HG03175 (cell line): ENCODE results near the gene CPD.
"Not testable (repeated sequence)": the region's sequence is repeated elsewhere in the genome, so short reads cannot be mapped to it uniquely, and the experiment has no call there.

Experiments
- ATAC-seq: cut with Tn5 transposase; IDR thresholded peaks from one replicate; pipeline ENCODE4 v1.9.1; 2021; ENCODE audit warnings: mild to moderate bottlenecking, moderate library complexity; ENCODE audit not compliant: unreplicated experiment

The CPD gene

DNA sequence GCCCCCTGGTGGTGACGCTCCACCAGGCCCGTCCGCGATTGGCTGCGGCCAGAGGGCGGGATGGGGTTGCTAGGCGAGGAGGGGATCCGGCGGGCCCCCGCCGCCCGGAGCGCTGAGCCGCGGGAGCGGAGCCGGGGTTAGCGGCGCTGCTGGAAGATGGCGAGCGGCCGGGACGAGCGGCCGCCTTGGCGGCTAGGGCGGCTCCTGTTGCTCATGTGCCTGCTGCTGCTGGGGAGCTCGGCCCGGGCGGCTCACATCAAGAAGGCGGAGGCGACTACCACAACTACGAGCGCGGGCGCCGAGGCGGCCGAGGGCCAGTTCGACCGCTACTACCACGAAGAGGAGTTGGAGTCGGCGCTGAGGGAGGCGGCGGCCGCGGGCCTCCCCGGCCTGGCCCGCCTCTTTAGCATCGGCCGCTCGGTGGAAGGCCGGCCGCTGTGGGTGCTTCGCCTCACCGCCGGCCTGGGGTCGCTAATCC, at the start of gene CPD:
TSS of gene CPD (plus strand) at position 103 of the 478 bp plus-strand sequence. CDS start at position 157, 54 bp downstream.
- ATAC-seq, result peak; percentile 93

DNA sequence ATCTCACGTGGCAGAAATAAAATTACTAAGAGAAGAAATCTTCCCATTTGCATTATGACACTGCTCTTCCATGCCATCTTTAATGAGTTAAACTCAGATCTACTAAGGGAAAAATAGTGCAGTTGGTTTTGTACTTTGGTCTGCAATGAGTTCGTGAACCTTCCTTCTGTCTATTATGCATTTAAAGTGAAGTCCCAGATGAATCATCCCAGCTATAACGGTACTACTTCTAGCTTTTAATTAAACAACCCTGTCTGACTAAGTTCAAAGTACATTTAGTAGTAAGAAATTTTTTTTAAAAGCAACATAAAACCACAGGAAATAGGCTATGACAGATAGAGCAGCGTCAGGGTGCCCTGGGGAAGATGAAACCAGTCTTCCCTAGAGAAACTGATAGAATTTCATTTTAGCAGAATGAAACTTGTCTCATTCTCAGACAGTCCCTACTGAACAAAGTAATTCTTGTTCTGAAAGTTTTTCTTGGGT, 46.6 kb upstream of the CPD start:
- ATAC-seq, result no peak

DNA sequence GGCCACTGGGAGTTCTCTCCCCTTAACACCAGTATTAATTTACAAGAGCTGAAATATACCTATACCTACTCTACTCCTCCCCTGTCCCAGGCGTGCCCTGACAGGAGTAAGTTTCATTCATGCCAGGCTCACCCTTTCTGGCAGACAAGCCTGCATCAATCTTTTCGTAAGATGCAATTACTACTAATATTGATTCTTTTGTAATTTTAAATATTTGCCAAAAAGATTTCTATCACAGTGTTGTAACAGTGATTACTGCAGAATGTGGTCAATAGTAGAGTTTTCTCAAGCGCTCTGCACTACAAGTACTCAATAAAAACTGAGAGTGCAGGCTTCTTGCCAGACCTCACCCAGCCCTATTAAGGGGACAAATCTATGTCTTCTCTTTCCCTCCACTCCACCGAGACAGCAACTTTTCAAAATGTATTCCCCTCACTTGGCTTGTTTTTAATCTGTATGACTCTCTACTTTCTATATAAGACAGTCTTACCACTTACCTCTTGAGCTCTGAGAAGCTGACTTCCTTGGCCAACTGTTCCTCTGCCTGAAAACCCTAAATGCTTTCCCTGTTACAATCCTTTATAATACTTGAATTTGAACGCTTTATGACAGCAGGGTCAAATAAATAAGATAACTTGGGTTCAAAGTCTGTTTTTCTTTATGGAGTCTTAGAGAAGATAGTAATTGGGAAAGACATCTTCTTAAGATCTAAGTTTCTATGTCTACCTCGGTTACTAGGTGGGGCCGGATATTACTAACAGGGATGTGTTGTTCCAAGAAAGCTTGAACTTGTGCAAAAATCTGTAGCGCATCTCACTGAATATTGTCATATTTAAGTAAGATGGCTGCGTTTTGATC, 45.0 kb upstream of the CPD start, which contains the start of gene TMIGD1:
TSS of gene TMIGD1 (minus strand) at position 555 of the 858 bp plus-strand sequence. CDS start 1,924 bp downstream, outside the sequence.
- ATAC-seq, result no peak

DNA sequence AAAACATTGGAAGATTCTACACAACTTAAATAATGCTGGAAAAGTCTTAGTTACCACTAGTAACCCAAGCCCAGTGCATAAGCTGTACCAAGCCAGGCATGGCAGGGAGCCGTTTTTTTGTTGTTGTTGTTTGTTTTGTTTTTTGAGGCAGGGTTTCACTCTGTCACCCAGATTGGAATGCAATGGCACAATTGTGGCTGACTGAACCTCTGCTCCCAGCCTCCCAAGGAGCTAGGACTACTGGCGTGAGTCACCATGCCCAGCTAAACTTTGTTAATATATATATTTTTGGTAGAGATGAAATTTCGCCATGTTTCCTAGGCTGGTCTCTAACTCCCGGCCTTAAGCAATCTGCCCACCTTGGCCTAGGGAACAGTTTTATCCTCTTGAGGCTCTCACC, 44.3 kb upstream of the CPD start:
- ATAC-seq, result no peak

DNA sequence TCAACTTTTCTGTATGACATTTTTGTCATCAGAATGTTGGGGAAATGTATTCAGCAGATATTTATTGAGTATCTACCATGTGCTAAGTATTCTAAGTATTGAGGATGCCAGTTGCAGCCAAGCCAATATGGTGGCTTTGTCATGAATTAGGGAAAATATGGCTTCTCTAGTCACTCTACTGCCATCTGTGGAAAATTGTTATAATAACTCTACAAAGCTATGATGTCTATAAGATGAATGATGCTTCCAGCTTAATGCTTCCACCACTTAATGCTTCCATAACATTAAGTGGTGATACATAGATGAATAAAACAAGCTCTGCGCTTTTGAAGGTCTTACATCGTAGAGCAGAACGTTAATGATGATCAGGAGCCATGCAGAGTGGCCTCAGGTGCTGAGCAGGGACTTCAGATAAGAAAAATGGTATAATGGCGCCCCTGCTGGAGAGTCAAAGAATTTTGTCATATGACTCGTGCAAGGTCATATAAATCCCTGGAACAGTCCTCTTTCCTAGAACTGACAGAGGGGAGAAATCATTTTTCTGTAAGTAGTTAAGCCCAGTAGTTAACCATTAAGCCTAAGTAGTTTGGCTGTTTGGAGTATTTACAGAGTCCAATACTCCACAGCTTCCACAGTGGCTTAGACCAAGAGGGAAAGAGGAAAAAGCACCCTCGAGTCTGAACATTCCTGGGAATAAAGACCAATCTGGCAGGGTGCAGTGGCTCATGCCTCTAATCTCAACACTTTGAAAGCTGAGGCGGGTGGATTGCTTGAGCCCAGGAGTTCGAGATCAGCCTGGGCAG, 42.2 kb upstream of the CPD start:
- ATAC-seq, result no peak

DNA sequence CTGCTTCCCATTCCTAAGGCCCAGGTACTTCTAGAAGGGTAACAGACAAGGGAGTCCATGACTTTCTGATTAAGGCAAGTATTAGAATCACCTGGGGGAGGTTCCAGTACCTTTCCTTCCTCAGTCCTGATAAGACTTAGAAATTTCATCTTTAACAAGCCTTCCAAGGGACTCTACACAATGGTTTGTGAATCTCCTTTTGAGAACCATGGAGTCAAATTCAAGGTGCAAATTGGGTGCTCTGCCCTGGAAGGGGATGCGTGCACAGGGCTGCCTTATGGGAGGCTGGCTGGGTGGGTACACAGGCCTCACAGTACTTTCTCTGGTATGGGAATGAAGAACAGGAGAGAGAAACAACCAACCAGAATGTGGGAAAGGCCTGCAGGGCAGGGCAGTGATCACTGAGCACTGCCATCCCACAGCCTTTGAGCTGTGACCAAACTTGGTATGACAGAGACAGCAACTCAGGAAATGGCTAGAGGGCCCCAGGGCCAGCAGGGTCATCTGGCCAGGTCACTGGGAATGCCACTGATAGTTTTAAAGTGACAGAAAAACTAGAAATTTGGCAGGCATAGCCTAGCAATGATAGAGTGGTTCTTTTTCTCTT, 41.2 kb upstream of the CPD start:
- no peak for ATAC-seq

DNA sequence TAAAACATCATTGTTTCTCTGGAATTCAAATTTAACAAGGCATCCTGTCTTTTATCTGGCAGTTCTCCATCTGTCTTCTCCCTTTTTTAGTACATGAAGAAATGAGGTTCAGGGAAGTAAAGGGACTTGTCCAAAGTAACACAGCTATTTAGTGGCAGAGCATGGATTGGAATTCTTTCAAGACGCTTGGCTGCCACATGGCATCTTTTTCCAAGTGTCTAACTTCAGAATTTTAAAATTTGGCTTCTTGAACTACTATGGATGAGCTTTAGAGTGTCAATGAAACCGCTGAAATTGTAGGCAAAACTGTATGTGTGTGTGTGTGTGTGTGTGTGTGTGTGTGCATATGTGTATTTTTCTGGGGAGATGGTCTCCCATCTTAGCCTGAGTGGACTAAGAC, 39.6 kb upstream of the CPD start:
- no peak for ATAC-seq

DNA sequence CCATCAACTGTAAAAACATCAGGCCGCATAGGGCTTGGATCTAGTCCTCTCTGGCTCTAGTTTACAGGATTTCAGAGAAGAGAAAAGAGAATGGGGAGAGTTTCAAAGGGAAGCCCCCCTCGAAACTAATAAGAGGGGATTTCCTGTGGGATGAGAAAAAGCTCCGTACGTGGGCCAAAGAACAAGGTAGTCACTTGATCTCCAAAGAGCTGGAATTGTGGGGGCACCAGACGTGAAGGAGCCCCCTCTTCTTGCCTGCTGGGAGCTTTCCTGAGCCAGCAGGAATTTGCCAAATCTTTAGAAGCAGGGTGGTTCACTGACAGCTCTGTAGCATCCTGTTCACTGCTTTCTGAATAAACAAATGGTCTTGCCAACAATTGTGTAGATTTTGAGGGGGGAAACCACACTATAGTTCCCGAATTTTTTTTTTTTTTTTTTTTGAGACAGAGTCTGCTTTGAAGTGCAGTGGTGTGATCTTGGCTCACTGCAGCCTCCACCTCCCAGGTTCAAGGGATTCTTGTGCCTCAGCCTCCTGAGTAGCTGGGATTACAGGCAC, 37.8 kb upstream of the CPD start:
- ATAC-seq, result no peak

DNA sequence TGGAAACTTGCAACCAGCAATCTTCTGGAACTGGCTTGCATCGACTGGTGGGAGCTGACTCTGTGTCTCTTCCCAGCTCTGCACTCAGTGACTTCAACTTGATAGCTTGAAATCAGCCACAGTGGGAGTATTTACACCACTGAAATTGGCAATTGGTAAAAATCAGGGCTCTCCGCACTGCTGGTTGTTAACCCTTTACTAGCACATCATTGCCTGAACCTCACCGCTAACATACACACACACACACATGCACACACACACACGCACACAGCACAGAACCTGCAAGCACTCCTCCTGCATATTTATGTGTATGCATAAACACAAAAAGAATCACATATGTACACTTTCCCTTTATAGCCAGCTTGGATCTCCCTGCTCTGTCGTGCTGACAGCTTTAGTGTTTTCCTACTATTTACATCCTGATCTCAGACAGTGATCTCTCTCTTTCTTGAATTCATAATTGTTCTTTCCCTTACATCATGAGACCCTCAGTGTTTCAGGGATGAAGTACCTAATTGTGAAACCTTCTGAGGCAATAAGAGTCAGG, 37.0 kb upstream of the CPD start:
- no peak for ATAC-seq

DNA sequence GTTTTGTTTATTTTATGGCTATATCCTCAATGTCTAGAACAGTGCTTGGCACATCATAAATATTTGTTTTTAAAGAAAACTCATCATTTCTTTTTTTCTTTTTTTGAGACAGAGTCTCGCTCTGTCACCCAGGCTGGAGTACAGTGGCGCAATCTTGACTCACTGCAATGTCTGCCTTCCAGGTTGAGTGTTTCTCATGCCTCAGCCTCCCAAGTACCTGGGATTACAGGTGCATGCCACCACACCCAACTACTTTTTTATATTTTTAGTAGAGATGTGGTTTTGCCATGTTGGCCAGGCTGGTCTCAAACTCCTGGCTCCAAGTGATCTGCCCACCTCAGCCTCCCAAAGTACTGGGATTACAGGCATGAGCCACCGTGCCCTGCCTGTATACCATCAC, 35.5 kb upstream of the CPD start:
- ATAC-seq, result not testable (repeated sequence)

DNA sequence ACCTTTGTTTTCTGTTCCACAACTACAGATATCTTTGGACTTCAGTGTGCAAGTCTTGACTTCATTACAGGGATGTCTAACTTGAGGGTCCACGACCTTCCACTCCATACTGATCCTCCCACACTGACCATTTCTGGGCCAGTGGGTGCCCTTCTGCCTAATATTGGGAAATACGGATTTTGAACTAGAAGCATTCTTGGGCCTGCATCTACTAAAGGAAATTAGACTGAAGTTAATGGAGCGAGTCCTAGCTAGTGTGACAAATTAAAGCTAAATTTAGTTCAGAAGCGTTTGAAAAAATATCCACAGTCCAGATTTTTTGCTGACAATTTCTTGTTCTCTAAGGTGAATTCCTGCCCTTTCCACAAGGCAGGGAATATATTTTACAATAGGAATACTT, 34.9 kb upstream of the CPD start:
- no peak for ATAC-seq

DNA sequence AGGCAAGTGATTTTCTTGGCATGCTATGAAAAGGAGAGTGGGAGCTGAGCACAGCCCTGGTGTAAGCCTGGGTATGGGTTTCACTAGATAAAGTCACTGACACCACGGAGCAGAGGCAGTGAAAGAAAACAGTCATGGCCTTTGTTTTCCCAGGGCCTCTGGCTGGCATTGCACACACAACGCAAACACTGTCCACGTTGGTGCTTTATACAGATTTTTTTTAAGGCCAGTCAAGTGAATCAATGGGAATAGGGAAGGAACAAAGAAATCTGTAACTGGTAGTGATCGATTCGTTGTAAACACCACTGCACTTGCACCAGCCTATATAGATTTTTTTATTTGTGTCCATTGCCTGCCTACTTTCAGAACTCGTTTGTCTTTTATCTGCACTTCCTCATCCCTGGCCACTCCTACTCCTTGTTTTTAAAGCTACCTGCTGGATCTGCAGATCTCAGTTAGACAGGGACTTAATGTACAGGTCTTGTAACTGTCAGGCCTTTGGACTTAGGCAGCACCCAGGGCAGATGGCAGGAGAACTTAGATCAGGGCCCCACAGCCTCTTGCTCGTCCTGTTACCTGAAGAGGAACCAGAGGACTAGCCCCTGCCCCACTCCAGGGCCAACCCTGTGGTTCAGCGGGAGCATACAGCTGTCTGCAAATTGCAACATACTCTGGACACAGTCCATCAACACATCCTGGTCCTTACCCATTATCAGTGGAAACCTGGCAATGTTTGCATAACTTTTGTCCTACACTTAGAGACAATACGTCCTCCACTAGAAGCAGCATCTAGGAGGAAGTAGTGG, 34.2 kb upstream of the CPD start:
- ATAC-seq, result no peak

DNA sequence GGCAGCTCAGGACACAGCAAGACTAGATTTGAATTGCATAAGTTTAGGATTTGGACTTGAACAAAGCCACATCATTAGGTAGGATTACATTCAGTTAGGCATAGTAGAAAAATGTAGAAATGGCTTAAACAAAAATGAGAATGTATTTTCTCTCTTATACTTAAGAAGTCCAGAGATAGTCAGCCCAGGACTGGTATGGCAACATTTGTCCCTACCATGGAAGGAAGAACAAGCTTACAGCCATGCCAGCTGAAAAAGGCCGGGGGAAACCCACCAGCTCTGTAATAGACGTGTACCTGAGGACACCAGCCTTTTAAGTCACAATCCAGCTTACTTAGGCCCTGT, 33.7 kb upstream of the CPD start:
- ATAC-seq, result no peak

DNA sequence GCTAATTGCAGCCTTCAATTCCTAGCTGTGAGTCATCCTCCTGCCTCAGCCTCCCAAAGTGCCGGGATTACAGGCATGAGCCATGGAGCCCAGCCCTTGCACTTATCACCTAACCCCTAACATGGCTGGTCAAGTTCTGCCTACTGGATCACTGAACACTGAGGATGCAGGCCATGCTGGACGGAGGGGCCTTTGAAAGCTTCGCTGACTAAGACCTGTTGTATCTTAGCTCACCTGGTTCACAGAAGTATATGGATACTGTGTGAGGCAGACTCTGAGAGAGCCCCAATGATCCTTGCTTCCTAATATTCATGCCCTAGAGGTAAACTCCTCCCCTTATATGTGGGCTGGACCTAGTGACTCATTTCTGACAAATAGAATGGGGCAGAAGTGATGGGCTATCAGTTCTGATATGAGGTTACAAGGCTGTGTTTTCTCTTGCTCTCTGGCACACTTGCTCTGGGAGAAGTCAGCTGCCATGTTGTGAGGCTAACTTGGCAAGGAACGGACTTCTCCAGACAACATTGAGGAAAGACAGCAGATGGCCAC, 33.1 kb upstream of the CPD start:
- ATAC-seq, result no peak

DNA sequence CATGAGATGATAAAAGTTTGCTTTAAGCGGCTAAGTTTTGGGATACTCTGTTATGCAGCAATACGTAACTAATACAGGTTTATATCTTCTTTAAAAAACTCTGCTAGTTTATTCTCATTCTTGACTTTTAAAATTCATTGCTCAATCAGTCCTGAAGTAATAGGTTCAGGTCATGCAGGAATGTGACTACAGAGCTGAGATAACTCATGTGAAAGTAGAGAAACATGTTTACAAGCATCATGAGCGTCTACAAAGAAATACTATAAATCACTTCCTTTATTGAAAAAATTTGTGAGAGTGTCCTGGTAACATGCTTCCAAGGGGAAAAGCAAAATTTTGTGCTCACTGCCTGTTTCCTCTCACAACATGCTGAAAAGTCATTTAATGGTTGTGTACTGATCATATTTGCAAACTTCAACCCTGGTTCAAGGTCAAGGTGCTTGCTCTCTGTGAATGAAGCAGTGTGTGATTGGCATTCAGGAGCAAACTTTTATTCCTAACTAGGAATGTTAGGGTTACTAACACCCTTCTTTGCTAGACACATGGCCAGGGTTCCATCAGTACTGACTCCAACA, 32.4 kb upstream of the CPD start:
- no peak for ATAC-seq

DNA sequence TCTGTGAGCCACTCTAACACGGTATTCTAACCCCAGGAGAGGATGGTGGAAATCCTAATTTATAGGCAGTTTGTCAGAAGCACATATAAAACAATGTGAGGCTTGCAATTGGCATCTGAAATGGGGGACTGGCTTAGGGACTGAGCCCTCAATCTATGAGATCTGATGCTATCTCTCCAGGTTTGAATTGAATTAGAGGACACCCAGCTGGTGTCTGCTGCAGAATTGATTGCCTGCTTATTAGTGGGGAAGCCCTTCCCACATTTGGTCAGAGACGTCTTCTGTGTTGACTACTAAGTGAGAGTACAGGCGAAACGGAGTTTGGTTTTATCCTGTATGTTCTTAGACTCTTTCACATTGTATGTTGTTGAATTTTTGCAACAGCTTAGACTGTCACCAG, 31.2 kb upstream of the CPD start:
- no peak for ATAC-seq

DNA sequence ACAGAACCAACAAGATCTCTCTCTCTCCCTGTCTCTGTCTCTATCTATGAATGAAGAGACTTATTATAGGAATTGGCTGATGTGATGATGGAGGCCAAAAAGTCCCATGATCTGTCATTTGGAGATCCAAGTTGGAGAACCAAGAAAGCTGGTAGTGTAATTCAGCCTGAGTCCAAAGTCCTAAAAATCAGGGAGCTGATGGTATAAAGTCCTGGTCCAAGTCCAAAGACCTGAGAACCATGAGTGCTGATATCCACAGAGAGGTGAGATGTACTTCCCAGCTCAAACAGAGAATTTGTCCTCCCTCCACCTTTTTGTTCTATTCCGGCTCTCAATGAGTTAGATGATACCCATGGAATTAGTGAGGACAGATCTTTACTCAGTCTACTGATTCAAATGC, 29.5 kb upstream of the CPD start:
- no peak for ATAC-seq

DNA sequence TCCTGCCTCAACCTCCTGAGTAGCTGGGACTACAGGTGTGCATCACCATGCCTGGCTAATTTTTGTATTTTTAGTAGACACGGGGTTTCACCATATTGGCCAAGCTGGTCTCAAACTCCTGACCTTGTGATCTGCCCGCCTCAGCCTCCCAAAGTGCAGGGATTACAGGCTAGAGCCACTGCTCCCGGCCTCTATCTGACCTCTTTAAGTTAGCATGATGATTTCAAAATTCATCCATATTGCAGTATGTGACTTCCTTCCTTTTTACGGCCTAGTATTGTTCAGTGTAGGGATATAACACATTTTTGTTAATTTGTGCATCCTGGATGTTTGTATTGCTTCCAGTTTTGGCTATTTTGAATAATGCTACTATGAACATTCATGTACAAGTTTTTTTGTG, 27.5 kb upstream of the CPD start:
- ATAC-seq, result not testable (repeated sequence)

DNA sequence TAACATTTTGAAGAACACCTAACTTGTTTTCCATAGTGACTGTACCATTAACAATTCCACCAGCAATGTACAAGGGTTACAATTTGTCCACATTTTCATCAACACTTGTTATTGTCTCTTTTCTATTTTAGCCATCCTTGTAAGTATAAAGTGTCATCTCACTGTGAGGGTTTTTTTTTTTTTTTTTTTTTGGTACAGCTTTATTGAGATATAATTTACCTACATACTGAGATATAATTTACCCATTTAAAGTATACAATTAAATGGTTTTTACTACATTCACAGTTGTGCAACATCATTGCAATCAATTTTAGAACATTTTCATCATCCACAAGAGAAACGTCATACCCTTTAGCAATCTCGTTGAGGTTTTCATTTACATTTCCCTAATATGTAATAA, 27.0 kb upstream of the CPD start:
- no peak for ATAC-seq
